MCF 10A (cell line): ENCODE measurements around the gene CPT1B. TPM values are rescaled to one million over a fixed set of nuclear protein-coding genes. Genes with fewer than 3 reads are reported as not detected.

Experiments used
- BruUV-seq: library from RNA; stranded (reverse); fragments of 400-500 nt; replicated peaks from 2 replicates; lab custom pipeline; 2021; lab: Mats Ljungman, UMichigan
- CTCF ChIA-PET: fragments of 300-600 bp; sonication (Branson Sonifier 250); formaldehyde crosslinking; extraction: SDS; loops from one replicate; lab custom pipeline; 2021; ENCODE audit warnings: antibody characterized with exemption, inconsistent platforms; lab: Yijun Ruan, JAX
- POLR2A ChIA-PET: fragments of 300-600, 350-650 bp; sonication (Branson Sonifier 250); formaldehyde crosslinking; extraction: SDS; loops from one replicate; lab custom pipeline; 2020; ENCODE audit warnings: antibody characterized with exemption, inconsistent platforms; lab: Yijun Ruan, JAX
- DNase-seq: peaks from one replicate; pipeline ENCODE4 v3.0.0-alpha.2; 2018; ENCODE audit not compliant: unreplicated experiment
- H3K27ac Mint-ChIP-seq: one replicate; pipeline ENCODE4 v1.8.0; 2022; ENCODE audit warnings: mild to moderate bottlenecking, low read depth, mixed read lengths; ENCODE audit not compliant: unreplicated experiment
- H3K27me3 Mint-ChIP-seq: one replicate; pipeline ENCODE4 v1.8.0; 2022; ENCODE audit warnings: mixed read lengths; ENCODE audit not compliant: insufficient read depth, unreplicated experiment
- H3K36me3 Mint-ChIP-seq: one replicate; pipeline ENCODE4 v1.8.0; 2022; ENCODE audit warnings: mild to moderate bottlenecking, moderate library complexity, mixed read lengths; ENCODE audit not compliant: insufficient read depth, unreplicated experiment
- H3K4me1 Mint-ChIP-seq: one replicate; pipeline ENCODE4 v1.8.0; 2022; ENCODE audit warnings: mixed read lengths; ENCODE audit not compliant: insufficient read depth, unreplicated experiment
- H3K4me3 Mint-ChIP-seq: one replicate; pipeline ENCODE4 v1.8.0; 2022; ENCODE audit warnings: mild to moderate bottlenecking, moderate library complexity, mixed read lengths; ENCODE audit not compliant: unreplicated experiment
- H3K9me3 Mint-ChIP-seq: one replicate; pipeline ENCODE4 v1.8.0; 2022; ENCODE audit warnings: mixed read lengths; ENCODE audit not compliant: unreplicated experiment
- intact Hi-C: fragments of 100-400 bp; cut with micrococcal nuclease; formaldehyde crosslinking; loops from 2 replicates; pipeline ENCODE4 v1.14.1; 2022
- total RNA-seq: library from RNA; stranded (reverse); gene quantifications from 2 replicates; pipeline ENCODE4 v1.2.3, GENCODE V29; 2022
- TF ChIP-seq, protein P1 (sequence below): fragments of 200-600 bp; IDR thresholded peaks from one replicate; pipeline ENCODE4 v1.8.0; 2022; ENCODE audit warnings: antibody characterized with exemption, mild to moderate bottlenecking; ENCODE audit not compliant: unreplicated experiment

Gene CPT1B
- total RNA-seq, 1 experiment from 2014 or later: 52.2 TPM

DNA sequence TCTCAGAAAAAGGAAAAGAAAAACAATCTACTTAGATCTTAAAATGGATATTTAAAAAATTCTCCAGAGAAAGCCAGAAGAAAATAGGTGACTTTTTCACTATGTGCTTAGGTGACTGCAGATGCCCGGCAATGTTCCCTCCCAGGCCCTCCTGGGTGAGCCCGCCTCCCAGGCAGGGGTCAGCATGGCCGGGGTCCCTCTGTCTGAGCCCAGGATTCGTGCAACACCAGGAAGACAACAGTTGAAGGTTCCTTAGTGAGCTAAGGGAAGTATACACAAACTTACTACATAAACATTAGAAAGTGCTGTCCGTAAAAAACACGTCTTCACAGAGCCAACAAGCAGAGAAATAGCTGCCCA lies 33.9 kb upstream of the CPT1B start:
- Mint-ChIP-seq H3K36me3 (no peaks in the 10 kb centered on the region), H3K9me3 (no peaks in the 10 kb centered on the region), H3K4me3 (no peak overlapping the region), H3K4me1 (no peaks in the 10 kb centered on the region), H3K27me3 (peaks cover 24% of the 10 kb centered on the region), H3K27ac (no peak overlapping the region)
- ChIA-PET POLR2A (no interaction called here), CTCF (interaction anchor here (1.7 kb wide), 1 partner anchor 9 kb away, joined by 7 read pairs; no protein-coding TSS in a partner anchor)
- BruUV-seq: no TSS peak
- TF ChIP-seq, protein P1, sequence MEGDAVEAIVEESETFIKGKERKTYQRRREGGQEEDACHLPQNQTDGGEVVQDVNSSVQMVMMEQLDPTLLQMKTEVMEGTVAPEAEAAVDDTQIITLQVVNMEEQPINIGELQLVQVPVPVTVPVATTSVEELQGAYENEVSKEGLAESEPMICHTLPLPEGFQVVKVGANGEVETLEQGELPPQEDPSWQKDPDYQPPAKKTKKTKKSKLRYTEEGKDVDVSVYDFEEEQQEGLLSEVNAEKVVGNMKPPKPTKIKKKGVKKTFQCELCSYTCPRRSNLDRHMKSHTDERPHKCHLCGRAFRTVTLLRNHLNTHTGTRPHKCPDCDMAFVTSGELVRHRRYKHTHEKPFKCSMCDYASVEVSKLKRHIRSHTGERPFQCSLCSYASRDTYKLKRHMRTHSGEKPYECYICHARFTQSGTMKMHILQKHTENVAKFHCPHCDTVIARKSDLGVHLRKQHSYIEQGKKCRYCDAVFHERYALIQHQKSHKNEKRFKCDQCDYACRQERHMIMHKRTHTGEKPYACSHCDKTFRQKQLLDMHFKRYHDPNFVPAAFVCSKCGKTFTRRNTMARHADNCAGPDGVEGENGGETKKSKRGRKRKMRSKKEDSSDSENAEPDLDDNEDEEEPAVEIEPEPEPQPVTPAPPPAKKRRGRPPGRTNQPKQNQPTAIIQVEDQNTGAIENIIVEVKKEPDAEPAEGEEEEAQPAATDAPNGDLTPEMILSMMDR: no peak
- no peak for DNase-seq
- intact Hi-C loops: no loop called here

DNA sequence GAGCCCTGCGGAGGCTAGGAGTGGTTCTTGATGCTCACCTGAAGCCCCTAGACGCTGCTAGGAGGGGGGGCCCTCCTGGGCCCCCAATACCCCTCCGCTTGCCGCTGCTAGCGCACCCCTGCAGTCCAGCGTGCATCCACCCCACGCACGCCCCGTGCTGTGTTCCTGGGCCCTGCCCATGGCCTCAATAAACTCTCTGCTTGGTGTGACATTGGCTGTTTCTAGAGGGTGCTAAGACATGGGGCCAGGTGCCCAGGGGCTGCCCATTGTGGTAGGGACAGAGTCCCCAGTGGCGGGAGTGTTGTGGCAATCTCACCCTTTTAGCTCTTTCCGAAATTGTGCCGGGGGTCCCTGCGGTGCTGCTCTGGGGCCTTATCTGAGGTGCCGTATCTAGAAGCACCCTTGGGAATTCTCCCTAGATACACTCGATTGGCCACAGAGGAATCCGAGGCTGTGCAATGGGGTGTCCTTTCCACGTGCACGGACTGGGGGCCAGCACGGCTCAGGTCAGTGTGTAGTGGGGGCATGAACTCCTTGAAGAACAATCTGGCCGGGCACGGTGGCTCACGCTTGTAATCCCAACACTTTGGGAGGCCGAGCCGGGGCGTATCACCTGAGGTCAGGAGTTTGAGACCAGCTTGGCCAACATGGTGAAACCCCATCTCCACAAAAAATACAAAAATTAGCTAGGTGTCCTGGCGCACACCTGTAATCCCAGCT lies 33.3 kb upstream of the CPT1B start:
- intact Hi-C loops: no loop called here
- no TSS peak for BruUV-seq
- ChIA-PET CTCF (interaction anchor here (1.7 kb wide), 1 partner anchor 10 kb away, joined by 7 read pairs; no protein-coding TSS in a partner anchor), POLR2A (no interaction called here)
- Mint-ChIP-seq H3K4me1 (no peaks in the 10 kb centered on the region), H3K4me3 (no peak overlapping the region), H3K27me3 (peaks cover 29% of the 10 kb centered on the region), H3K9me3 (no peaks in the 10 kb centered on the region), H3K27ac (no peak overlapping the region), H3K36me3 (no peaks in the 10 kb centered on the region)
- DNase-seq: no peak
- TF ChIP-seq, protein P1: no peak

DNA sequence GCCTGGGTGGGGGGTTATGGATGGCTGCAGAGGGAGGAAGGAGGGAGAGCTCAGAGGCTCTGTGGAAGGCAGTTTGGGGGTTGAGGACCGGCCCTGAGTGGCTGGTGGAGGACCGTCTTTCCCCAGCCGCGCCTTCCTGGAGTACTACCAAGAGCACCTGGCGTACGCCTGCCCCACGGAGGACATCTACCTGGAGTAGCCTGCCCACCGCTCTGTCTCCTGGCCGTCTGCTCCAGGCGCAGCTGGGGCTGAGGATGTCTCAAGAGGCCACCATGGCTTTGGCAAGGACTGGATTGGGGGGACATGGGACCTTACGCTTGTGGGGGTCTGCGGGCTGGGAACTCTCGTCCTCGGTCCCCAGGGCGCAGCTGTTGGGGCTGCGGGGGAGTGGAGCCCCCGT lies 32.4 kb upstream of the CPT1B start:
- H3K36me3 Mint-ChIP-seq: no peaks in the 10 kb centered on the region
- no peaks in the 10 kb centered on the region for H3K9me3 Mint-ChIP-seq
- ChIA-PET CTCF (interaction anchor here (0.6 kb wide), 1 partner anchor 171 kb away, joined by 3 read pairs; no protein-coding TSS in a partner anchor), POLR2A (interaction anchor here (0.6 kb wide), 1 partner anchor 20 kb away, joined by 4 read pairs; no protein-coding TSS in a partner anchor)
- BruUV-seq: no TSS peak
- H3K27me3 Mint-ChIP-seq: peaks cover 29% of the 10 kb centered on the region
- no peaks in the 10 kb centered on the region for H3K4me1 Mint-ChIP-seq
- H3K4me3 Mint-ChIP-seq: no peak overlapping the region
- TF ChIP-seq, protein P1: no peak
- intact Hi-C loops: no loop called here
- no peak for DNase-seq
- H3K27ac Mint-ChIP-seq: no peak overlapping the region

DNA sequence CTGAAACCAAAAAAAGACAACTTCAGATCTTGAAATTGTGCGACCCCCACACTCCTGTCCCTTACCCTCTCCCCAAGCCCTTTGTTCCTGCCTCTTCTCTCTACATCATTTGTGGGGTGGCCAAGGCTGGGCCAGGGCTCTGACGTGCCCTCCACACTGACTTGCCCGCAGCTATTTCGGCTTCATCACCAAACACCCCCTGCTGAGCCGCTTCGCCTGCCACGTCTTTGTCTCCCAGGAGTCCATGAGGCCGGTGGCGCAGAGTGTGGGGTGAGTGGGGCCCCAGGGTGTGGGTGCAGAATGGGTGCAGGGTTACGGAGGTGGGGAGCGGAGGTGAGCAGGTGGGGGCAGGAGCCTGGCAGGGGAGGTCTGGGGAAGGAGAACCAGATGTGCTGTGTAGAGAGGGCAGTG lies 31.8 kb upstream of the CPT1B start:
- Mint-ChIP-seq H3K9me3 (no peaks in the 10 kb centered on the region), H3K27me3 (peaks cover 29% of the 10 kb centered on the region), H3K4me3 (no peak overlapping the region), H3K36me3 (no peaks in the 10 kb centered on the region), H3K27ac (no peak overlapping the region), H3K4me1 (no peaks in the 10 kb centered on the region)
- CTCF ChIA-PET: interaction anchor here (0.6 kb wide), 1 partner anchor 171 kb away, joined by 3 read pairs; no protein-coding TSS in a partner anchor
- no TSS peak for BruUV-seq
- POLR2A ChIA-PET: interaction anchor here (0.6 kb wide), 1 partner anchor 20 kb away, joined by 4 read pairs; no protein-coding TSS in a partner anchor
- TF ChIP-seq, protein P1: no peak
- DNase-seq: no peak
- intact Hi-C loops: no loop called here
